Measurements from ENCODE around the gene ADD1. TPM values are rescaled to one million over a fixed set of nuclear protein-coding genes. Genes with fewer than 3 reads are reported as not detected.
"Not testable (repeated sequence)": the region's sequence is repeated elsewhere in the genome, so short reads cannot be mapped to it uniquely, and the experiment has no call there.

The ADD1 gene
- total RNA-seq, 1 experiment from 2014 or later: 139 TPM

DNA sequence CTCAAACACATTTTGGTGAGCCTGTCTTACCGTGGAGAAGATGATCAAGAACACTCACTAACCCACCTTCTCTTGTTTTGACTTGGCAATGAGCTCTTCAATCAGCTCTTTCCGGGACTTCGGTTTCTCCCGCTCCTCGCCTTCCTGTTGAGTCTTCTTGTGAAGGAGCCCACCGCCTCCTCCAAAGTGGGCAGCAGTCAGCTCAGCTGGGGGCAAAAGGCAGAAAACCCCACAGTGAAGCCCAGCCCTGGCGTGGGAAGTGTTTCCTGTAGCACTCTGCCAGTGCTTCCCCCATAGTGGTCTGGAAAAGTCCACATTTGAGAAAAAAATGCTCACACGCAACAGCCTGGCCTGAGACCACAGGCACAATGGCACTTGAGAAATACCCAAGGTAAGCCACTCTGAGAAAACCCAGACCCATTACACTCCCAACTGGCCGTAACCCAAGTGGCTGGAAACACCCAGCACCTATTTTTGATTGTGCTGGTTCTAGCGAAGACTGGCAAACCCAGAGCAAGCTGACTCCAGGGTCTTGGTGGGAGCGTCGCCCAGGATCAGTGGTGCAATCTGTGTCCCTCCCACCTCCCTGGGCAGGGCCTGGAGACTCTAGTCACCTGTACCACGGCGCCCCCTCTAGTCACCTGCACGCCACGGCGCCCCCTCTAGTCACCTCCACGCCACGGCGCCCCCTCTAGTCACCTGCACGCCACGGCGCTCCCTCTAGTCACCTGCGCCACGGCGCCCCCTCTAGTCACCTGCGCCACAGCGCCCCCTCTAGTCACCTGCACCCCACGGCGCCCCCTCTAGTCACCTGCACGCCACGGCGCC, 110.9 kb downstream of the ADD1 start:
- Histone ChIP-seq H3K27ac (no peak overlapping the region), H3K27me3 (no peaks in the 10 kb centered on the region), H3K36me3 (peaks cover 83% of the 10 kb centered on the region), H3K9me3 (replicated peaks) (no peaks in the 10 kb centered on the region), H3K4me3 (no peak overlapping the region), H3K4me1 (peaks cover 10% of the 10 kb centered on the region)
- DNase-seq: peak in 1 of 2 experiments; percentile 33

GRCh38 chr4:2955186-2956044, 111.8 kb downstream of the ADD1 start:
- not testable (repeated sequence) for H3K4me3 ChIP-seq; DNase-seq; H3K9me3 ChIP-seq (replicated peaks); H3K27ac ChIP-seq; H3K4me1 ChIP-seq; H3K27me3 ChIP-seq
- peaks cover 78% of the 10 kb centered on the region for H3K36me3 ChIP-seq

DNA sequence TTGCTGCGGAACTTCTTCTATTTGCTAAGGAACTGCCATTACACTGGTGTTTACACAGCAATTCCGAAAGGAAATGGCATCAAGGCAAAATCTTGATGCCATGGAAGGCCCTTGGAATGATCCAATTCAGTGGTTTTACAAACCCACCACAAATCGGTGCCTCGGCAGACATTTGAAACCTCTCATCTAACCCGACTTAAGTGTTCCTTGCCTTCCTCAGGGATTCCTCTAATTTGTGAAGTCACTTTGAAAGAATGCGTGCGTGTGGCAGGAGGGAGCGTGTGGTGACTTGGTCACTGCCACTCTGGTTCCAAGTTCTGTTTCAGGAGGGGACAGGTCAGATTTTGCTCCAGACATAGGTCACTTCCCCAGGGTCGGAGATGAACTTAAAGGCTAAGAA, 114.8 kb downstream of the ADD1 start:
- H3K27ac ChIP-seq: no peak overlapping the region

DNA sequence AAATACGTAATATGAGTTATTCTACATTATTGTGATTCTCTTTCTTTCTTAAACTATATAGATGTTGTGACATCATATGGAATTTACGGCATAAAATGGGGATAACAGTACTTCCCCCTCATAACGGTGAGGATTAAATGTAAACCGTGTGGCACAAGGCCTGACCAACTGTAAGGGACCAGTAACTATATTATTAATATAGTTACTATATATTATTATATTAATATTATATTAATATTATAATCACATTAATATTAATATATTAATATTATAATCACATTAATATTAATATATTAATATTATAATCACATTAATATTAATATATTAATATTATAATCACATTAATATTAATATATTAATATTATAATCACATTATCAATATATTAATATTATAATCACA, 116.8 kb downstream of the ADD1 start:
- not testable (repeated sequence) for DNase-seq; H3K27ac ChIP-seq; H3K27me3 ChIP-seq; H3K9me3 ChIP-seq (replicated peaks); H3K4me3 ChIP-seq
- H3K36me3 ChIP-seq: peaks cover 44% of the 10 kb centered on the region
- H3K4me1 ChIP-seq: peaks cover 17% of the 10 kb centered on the region

More for the DNA sequence above, 114.8 kb downstream of the ADD1 start:
- no peak for DNase-seq
- Histone ChIP-seq H3K9me3 (replicated peaks) (no peaks in the 10 kb centered on the region), H3K27me3 (no peaks in the 10 kb centered on the region), H3K36me3 (peaks cover 54% of the 10 kb centered on the region), H3K4me1 (peaks cover 13% of the 10 kb centered on the region), H3K4me3 (no peak overlapping the region)

DNA sequence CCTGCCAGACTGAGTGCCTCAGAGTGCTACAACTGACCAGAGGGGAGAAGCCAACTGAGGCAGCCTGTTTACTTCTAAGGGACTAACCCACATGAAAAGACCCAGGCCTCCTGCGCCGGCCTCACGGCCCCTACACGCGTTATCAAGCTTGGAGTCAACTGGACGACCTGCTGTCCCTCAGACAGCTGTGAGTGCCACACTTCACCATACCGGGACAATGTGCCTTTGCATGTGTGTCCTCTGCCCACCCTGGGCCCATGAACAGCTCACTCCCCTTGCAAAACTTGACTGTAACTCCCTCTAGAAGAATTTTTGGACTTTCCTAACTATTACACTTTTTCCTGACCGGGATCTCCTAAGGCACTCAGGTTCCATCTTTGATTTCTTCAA, 117.8 kb downstream of the ADD1 start:
- Histone ChIP-seq H3K27me3 (no peaks in the 10 kb centered on the region), H3K27ac (no peak overlapping the region), H3K4me1 (peaks cover 17% of the 10 kb centered on the region), H3K4me3 (peak overlapping the region; percentile 85), H3K9me3 (replicated peaks) (no peaks in the 10 kb centered on the region), H3K36me3 (peaks cover 34% of the 10 kb centered on the region)
- DNase-seq: peak in 1 of 2 experiments; percentile 32

DNA sequence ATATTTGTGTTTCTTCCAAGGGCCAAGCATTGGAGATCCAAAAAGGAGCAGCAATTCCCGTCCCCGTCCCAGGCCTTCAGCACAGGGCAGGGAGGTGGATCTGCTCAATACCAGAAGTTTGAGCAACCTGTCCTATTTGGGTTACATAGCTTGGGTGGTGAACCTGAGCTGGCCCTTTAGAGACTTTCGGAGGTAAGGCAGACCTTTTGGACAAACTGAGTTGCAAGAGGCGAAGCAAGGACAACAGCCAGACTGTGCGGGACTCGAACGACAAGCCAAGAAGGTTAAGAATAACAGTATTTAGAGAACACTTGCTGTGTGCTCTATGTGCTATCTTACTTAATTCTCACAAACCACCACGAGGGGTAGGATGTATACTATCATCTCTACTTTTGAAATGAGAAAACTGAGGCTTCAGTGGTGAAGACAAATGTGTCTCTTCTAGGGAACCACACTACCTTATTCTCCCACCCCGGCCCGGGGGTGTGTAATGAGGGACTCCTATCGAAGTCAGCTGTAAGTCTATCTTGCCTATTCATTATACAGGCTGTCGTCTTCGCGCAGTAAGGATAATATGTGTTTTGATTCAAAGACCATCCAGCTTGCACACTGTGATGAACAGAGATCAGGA, 118.3 kb downstream of the ADD1 start:
- DNase-seq: peak in 1 of 2 experiments; percentile 43
- H3K27ac ChIP-seq: no peak overlapping the region
- no peaks in the 10 kb centered on the region for H3K9me3 ChIP-seq (replicated peaks)
- H3K4me3 ChIP-seq: peak overlapping the region; percentile 85
- peaks cover 17% of the 10 kb centered on the region for H3K4me1 ChIP-seq
- H3K27me3 ChIP-seq: no peaks in the 10 kb centered on the region
- H3K36me3 ChIP-seq: peaks cover 29% of the 10 kb centered on the region

- Histone ChIP-seq H3K27me3 (no peaks in the 10 kb centered on the region), H3K9me3 (replicated peaks) (no peaks in the 10 kb centered on the region), H3K4me3 (peak overlapping the region; percentile 85), H3K36me3 (peaks cover 21% of the 10 kb centered on the region), H3K27ac (peak overlapping the region; percentile 85), H3K4me1 (peaks cover 17% of the 10 kb centered on the region)
- no peak for DNase-seq
Observed at GRCh38 chr4:2962614-2963174, 119.0 kb downstream of the ADD1 start.

DNA sequence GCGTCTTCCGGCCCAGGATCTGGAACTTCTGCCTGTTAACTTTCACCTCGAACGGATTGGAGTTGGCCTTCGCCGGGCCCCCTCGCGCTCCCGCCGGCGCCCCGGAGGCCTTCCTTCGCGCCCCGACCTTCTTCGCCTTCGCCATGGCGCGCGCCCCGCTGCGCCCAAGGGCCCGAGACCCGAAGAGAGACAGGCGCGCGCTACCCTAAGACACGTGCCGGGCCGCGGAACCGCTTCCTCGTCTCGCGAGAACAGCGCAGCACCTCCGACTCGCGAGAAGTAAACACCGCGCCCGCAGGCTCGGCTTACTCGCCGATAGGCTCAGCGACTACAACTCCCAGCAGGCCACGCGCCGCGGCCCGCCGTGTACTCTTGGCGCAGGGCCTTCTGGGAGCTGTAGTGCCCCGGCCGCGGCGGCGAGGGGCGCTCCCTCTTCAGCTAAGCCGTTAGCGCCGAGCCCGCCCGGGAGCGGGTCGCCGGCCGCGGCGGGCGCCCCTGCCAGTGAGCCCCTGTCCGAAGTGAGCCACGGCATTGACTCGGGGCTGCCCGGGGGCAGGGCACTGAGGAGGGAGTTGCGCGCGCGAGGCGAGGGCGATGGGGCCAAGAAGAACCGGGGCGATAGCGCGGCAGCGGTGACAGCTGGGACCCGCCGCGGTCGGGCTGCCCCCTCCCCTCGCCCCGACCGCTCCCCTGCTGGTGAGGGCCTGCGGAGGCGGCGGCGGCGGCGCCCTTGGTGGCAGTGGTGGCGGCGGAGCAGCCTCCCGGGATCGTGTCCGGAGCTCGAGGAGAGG, 119.7 kb downstream of the ADD1 start, which contains the start of the genes GRK4 and NOP14:
Gene GRK4, plus strand, starts transcription at position 397 of the 791 bp plus-strand sequence. CDS start 500 bp downstream, outside the sequence.
Gene NOP14, minus strand, starts transcription at position 232 of the 791 bp plus-strand sequence. Its CDS starts 87 bp downstream, at position 145.
- H3K27me3 ChIP-seq: no peaks in the 10 kb centered on the region
- H3K4me3 ChIP-seq: peak within 1 kb of the TSS; percentile 85
- H3K4me1 ChIP-seq: peaks cover 13% of the 10 kb centered on the region
- peak within 1 kb of the TSS; percentile 85 for H3K27ac ChIP-seq
- H3K36me3 ChIP-seq: peaks cover 14% of the 10 kb centered on the region
- H3K9me3 ChIP-seq (replicated peaks): no peaks in the 10 kb centered on the region
- peak; percentile 99 for DNase-seq

GRCh38 chr4:2963966-2964471, 120.4 kb downstream of the ADD1 start:
- Histone ChIP-seq H3K27me3 (no peaks in the 10 kb centered on the region), H3K4me1 (0 out of 2 replicates have a peak, but pooled peaks cover 7% of the 10 kb centered on the region), H3K36me3 (0 out of 2 replicates have a peak, but pooled peaks cover 10% of the 10 kb centered on the region), H3K27ac (peak overlapping the region; percentile 85; the same call in 1 of the 2 replicates), H3K4me3 (peak overlapping the region; percentile 85), H3K9me3 (replicated peaks) (no peaks in the 10 kb centered on the region)
- DNase-seq: peak in 1 of 2 experiments; percentile 26

DNA sequence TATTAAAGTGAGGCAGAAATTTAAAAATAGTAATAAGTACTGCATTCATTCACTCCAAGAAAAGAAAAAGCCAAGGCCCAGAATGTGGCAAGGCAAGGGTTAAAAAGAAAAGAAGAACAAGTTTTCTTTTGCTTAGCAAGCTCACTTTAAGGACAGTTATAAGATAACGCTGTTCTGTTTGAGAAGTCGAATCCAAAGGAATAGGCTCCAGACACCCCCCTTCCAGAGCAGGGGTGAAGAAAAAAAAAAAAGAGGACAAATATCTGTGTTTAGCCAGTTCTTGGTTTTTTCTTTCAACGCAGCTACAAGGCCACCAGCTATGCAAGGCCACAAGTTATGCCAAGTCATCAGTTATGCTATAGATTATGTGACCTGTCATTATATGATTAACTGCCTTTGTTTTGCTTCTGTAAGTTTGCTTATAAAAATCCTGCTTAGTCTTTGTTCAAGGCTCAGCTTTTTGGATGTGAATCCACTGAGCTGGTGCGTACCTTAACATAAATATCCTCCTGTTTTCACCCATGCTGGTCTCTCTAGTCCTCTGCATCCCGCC, 121.1 kb downstream of the ADD1 start:
- Histone ChIP-seq H3K27ac (no peak overlapping the region), H3K9me3 (replicated peaks) (no peaks in the 10 kb centered on the region), H3K4me1 (0 out of 2 replicates have a peak, but pooled peaks cover 7% of the 10 kb centered on the region), H3K4me3 (peak overlapping the region; percentile 85), H3K27me3 (no peaks in the 10 kb centered on the region), H3K36me3 (0 out of 2 replicates have a peak, but pooled peaks cover 8% of the 10 kb centered on the region)
- no peak for DNase-seq

GRCh38 chr4:2965262-2965661, 121.6 kb downstream of the ADD1 start:
- no peak overlapping the region for H3K4me3 ChIP-seq
- 0 out of 2 replicates have a peak, but pooled peaks cover 6% of the 10 kb centered on the region for H3K36me3 ChIP-seq
- no peaks in the 10 kb centered on the region for H3K27me3 ChIP-seq
- H3K9me3 ChIP-seq (replicated peaks): no peaks in the 10 kb centered on the region
- no peak for DNase-seq
- no peak overlapping the region for H3K27ac ChIP-seq
- 0 out of 2 replicates have a peak, but pooled peaks cover 7% of the 10 kb centered on the region for H3K4me1 ChIP-seq

- Histone ChIP-seq H3K4me3 (no peak overlapping the region), H3K4me1 (0 out of 2 replicates have a peak, but pooled peaks cover 4% of the 10 kb centered on the region), H3K27ac (no peak overlapping the region), H3K36me3 (no peaks in the 10 kb centered on the region), H3K9me3 (replicated peaks) (no peaks in the 10 kb centered on the region), H3K27me3 (no peaks in the 10 kb centered on the region)
- DNase-seq: no peak
Observed at GRCh38 chr4:2968381-2968780, 124.7 kb downstream of the ADD1 start.

GRCh38 chr4:2971275-2971674, 127.6 kb downstream of the ADD1 start:
- H3K36me3 ChIP-seq: no peaks in the 10 kb centered on the region
- no peak for DNase-seq
- no peaks in the 10 kb centered on the region for H3K27me3 ChIP-seq

More at GRCh38 chr4:2971275-2971674, 127.6 kb downstream of the ADD1 start:
- H3K4me1 ChIP-seq: no peaks in the 10 kb centered on the region
- no peak overlapping the region for H3K27ac ChIP-seq
- no peak overlapping the region for H3K4me3 ChIP-seq
- H3K9me3 ChIP-seq (replicated peaks): no peaks in the 10 kb centered on the region
